HepG2 (cell line): ENCODE data around the gene KRTAP12-1. TPM values are rescaled to one million over a fixed set of nuclear protein-coding genes. Genes with fewer than 3 reads are reported as not detected.

ENCODE experiments used
- ATAC-seq: fragments of 200-7000 bp; cut with Tn5 transposase; 3 replicates; pipeline ENCODE4 v1.9.1; 2020; ENCODE audit warnings: mild to moderate bottlenecking, moderate library complexity
- BruUV-seq: library from RNA; stranded (reverse); fragments of 400-500 nt; replicated peaks from 2 replicates; lab custom pipeline; 2021; lab: Mats Ljungman, UMichigan
- CTCF ChIA-PET: fragments of 300-600 bp; formaldehyde crosslinking; extraction: SDS; loops from one replicate; lab custom pipeline; 2021; ENCODE audit warnings: low total read pairs, inconsistent platforms, low intra/inter-chr PET ratio; lab: Yijun Ruan, JAX
- POLR2A ChIA-PET: fragments of 350-600 bp; sonication (Branson Sonifier 250); formaldehyde crosslinking; loops from one replicate; lab custom pipeline; 2020; ENCODE audit warnings: antibody characterized with exemption, inconsistent platforms; lab: Yijun Ruan, JAX
- DNase-seq: peaks from one replicate; pipeline ENCODE4 v3.0.0-alpha.2; 2015; ENCODE audit warnings: low spot score
- FAIRE-seq: peaks from 3 replicates; lab custom pipeline; 2011; peaks lifted over from hg19 to GRCh38; lab: Jason Lieb, UNC
- H2AFZ ChIP-seq: one replicate; pipeline ENCODE4 v1.6.1; 2011; ENCODE audit warnings: low read length, inconsistent platforms
- H3K27ac ChIP-seq: fragments of 300-600 bp; 3 replicates; pipeline ENCODE4 v1.8.0; 2011; ENCODE audit warnings: mixed run types, mild to moderate bottlenecking, mixed read lengths, low read length, inconsistent platforms; ENCODE audit not compliant: insufficient read depth; ENCODE audit errors: extremely low read length
- H3K27me3 ChIP-seq, 2 experiments: fragments of 200-600 bp in 1 of 2; 2 replicates in 1 of 2; 3 replicates in 1 of 2; pipeline versions ENCODE4 v1.6.0 to v1.8.0; 2011; ENCODE audit warnings: low read length in 2 of 2, mild to moderate bottlenecking in 2 of 2, moderate library complexity in 2 of 2, inconsistent platforms in 1 of 2; ENCODE audit not compliant: insufficient read depth in 2 of 2, control insufficient read depth in 1 of 2
- H3K36me3 ChIP-seq, 2 experiments: fragments of 200-600 bp in 1 of 2; replicated peaks in 1 of 2; 2 replicates in 1 of 2; 3 replicates in 1 of 2; pipeline versions ENCODE4 v1.5.1 to v1.8.0; 2011; ENCODE audit warnings: low read length in 2 of 2, inconsistent platforms in 1 of 2; ENCODE audit not compliant: insufficient read depth in 2 of 2, control insufficient read depth in 1 of 2
- H3K4me1 ChIP-seq: 2 replicates; pipeline ENCODE4 v1.5.1; 2012; ENCODE audit warnings: low read length, inconsistent platforms; ENCODE audit not compliant: insufficient read depth
- H3K4me2 ChIP-seq: 2 replicates; pipeline ENCODE4 v1.6.0; 2011; ENCODE audit warnings: low read depth, low read length, inconsistent platforms
- H3K4me3 ChIP-seq, 3 experiments: fragments of 200-600 bp in 1 of 3; sonication (generic), shearing (Covaris generic) in 1 of 3; replicated peaks in 1 of 3; 2 replicates each; pipeline ENCODE4 v1.5.1; 2011 to 2016; ENCODE audit warnings: low read length in 3 of 3, inconsistent platforms in 2 of 3, low read depth in 2 of 3, mild to moderate bottlenecking in 2 of 3, control low read depth in 1 of 3, mixed read lengths in 1 of 3; ENCODE audit not compliant: insufficient read depth in 1 of 3
- H3K79me2 ChIP-seq: one replicate; pipeline ENCODE4 v1.6.1; 2011; ENCODE audit warnings: low read length, inconsistent platforms; ENCODE audit not compliant: insufficient read depth
- H3K9ac ChIP-seq: 2 replicates; pipeline ENCODE4 v1.6.0; 2011; ENCODE audit warnings: mild to moderate bottlenecking, low read depth, low read length, inconsistent platforms; ENCODE audit not compliant: insufficient read depth
- H3K9me3 ChIP-seq: 2 replicates; pipeline ENCODE4 v1.5.1; 2012; ENCODE audit warnings: mild to moderate bottlenecking, low read length
- H4K20me1 ChIP-seq: 2 replicates; pipeline ENCODE4 v1.6.0; 2011; ENCODE audit warnings: inconsistent platforms, mild to moderate bottlenecking, low read length, moderate library complexity; ENCODE audit not compliant: insufficient read depth
- ATF1 ChIP-seq: IDR thresholded peaks from 2 replicates; pipeline ENCODE4 v1.6.1; 2016; ENCODE audit warnings: mild to moderate bottlenecking, control low read depth
- NCOA5 ChIP-seq: sonication (generic); formaldehyde crosslinking; IDR thresholded peaks from 2 replicates; pipeline ENCODE4 v1.4.0; 2020; ENCODE audit warnings: missing genetic modification reagents
- TOPORS ChIP-seq: sonication (generic); formaldehyde crosslinking; IDR thresholded peaks from 2 replicates; pipeline ENCODE4 v1.8.0; 2023; ENCODE audit warnings: mild to moderate bottlenecking, missing genetic modification reagents
- ZNF260 ChIP-seq: sonication (generic); formaldehyde crosslinking; IDR thresholded peaks from 2 replicates; pipeline ENCODE4 v1.4.0; 2020; ENCODE audit warnings: missing genetic modification reagents, low read depth, mild to moderate bottlenecking, borderline replicate concordance
- WGBS: methylation state at CpG from one replicate; pipeline ENCODE4 v1.1.6; 2017; ENCODE audit warnings: low lambda C conversion rate; 5-methylcytosine and 5-hydroxymethylcytosine counted together
- in situ Hi-C: cut with HindIII; loops from 2 replicates; pipeline ENCODE4 v1.10.0; 2017; ENCODE audit warnings: low pct_unique_long_range_greater_than_20kb; ENCODE audit not compliant: extremely low pct_ligation_motif_present
- intact Hi-C: fragments of 100-400 bp; cut with micrococcal nuclease; formaldehyde crosslinking; loops from one replicate; pipeline ENCODE4 v1.10.0; 2022; ENCODE audit not compliant: unreplicated experiment
- polyA plus RNA-seq, 8 experiments: library from polyadenylated mRNA; depleted of rRNA in 3 of 8; stranded (reverse) in 7 of 8; unstranded in 1 of 8; fragments of >200 nt; fragmentation: Illumina TruSeq in 4 of 8; extraction: Trizol in 4 of 8; gene quantifications; 2 replicates each; pipeline versions ENCODE4 v1.2.1 to v1.2.3, GENCODE V29; 2011 to 2016; ENCODE audit warnings: low read depth in 4 of 8, missing spikeins in 1 of 8, mixed read lengths in 1 of 8; ENCODE audit not compliant: insufficient read depth in 1 of 8
- total RNA-seq, 5 experiments: library from RNA; depleted of rRNA; stranded (reverse); fragments of >200 nt; fragmentation: Illumina TruSeq; extraction: Trizol; gene quantifications; 2 replicates each; pipeline ENCODE4 v1.2.3, GENCODE V29; 2016; ENCODE audit warnings: low read depth in 1 of 5
- TF ChIP-seq, protein P1 (sequence below): sonication (generic); formaldehyde crosslinking; IDR thresholded peaks from 2 replicates; pipeline ENCODE4 v1.5.0; 2020; ENCODE audit warnings: mild to moderate bottlenecking, missing genetic modification reagents, borderline replicate concordance
- TF ChIP-seq, protein P2 (sequence below): sonication (generic); formaldehyde crosslinking; IDR thresholded peaks from 2 replicates; pipeline ENCODE4 v1.8.0; 2022; ENCODE audit warnings: low read depth, missing genetic modification reagents

The KRTAP12-1 gene
- total and polyA plus RNA-seq, 2 of the 13 experiments (the other 11 are each of a cell fraction or from before 2014, with no cell fraction given) = not detected

DNA sequence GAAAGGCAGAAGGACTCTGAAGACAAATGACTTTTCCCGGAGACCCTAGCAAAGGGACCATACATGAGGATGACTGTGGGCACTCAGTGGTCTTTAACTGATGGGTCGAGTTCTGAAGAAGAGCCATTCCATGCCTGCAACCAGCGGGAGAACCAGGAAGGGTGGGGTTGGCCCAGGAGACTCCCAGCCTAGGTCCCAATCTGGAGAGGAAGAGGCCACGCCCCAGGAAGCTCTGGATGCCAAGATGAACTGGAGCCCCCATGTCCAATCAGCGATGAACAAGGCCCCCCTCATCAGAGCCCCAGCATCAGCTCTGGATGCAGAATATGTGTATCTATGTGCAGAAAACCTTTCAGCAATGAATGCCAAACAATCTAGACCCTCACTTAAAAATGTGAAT is 41.2 kb downstream of the KRTAP12-1 start:
- Histone ChIP-seq H3K27ac (no peak overlapping the region), H3K79me2 (no peaks in the 10 kb centered on the region), H3K4me2 (no peak overlapping the region)
- in situ Hi-C loops = no loop called here
- no peak for ATAC-seq
- no peak for TF ChIP-seq ATF1 (CRISPR knock-in tag)
- TF ChIP-seq, protein P1, sequence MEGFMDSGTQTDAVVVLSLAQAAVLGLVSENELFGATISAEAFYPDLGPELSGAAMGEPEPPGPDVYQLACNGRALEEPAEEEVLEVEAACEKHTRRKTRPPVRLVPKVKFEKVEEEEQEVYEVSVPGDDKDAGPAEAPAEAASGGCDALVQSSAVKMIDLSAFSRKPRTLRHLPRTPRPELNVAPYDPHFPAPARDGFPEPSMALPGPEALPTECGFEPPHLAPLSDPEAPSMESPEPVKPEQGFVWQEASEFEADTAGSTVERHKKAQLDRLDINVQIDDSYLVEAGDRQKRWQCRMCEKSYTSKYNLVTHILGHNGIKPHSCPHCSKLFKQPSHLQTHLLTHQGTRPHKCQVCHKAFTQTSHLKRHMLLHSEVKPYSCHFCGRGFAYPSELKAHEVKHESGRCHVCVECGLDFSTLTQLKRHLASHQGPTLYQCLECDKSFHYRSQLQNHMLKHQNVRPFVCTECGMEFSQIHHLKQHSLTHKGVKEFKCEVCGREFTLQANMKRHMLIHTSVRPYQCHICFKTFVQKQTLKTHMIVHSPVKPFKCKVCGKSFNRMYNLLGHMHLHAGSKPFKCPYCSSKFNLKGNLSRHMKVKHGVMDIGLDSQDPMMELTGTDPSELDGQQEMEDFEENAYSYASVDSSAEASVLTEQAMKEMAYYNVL (CRISPR knock-in tag) = no peak
- no peak for TF ChIP-seq TOPORS (CRISPR knock-in tag)
- no peak for TF ChIP-seq NCOA5
- TF ChIP-seq ZNF260 (CRISPR knock-in tag) = no peak
- TF ChIP-seq, protein P2, sequence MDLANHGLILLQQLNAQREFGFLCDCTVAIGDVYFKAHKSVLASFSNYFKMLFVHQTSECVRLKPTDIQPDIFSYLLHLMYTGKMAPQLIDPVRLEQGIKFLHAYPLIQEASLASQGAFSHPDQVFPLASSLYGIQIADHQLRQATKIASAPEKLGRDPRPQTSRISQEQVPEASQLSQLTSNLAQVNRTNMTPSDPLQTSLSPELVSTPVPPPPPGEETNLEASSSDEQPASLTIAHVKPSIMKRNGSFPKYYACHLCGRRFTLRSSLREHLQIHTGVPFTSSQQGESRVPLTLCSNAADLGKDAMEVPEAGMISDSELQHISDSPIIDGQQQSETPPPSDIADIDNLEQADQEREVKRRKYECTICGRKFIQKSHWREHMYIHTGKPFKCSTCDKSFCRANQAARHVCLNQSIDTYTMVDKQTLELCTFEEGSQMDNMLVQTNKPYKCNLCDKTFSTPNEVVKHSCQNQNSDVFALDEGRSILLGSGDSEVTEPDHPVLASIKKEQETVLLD = no peak
- TF ChIP-seq, all 625 proteins: peak for 0
- FAIRE-seq = no peak
- CTCF ChIA-PET = no interaction called here
- no peaks in the 10 kb centered on the region for H3K36me3 ChIP-seq
- no peak for DNase-seq
- H3K4me3 ChIP-seq = no peak overlapping the region
- no peak overlapping the region for H3K9ac ChIP-seq
- BruUV-seq = no TSS peak
- POLR2A ChIA-PET = no interaction called here
- no peak overlapping the region for H2AFZ ChIP-seq
- H3K4me1 ChIP-seq = no peaks in the 10 kb centered on the region
- peaks cover 1 to 6% of the 10 kb centered on the region in 2 experiments; a peak in 2 of 5 replicates for H3K27me3 ChIP-seq
- intact Hi-C loops = no loop called here
- WGBS = 20% methylated on average over 2 of the region's 5 CpGs
- H3K9me3 ChIP-seq = peaks cover 22% of the 10 kb centered on the region
- no peaks in the 10 kb centered on the region for H4K20me1 ChIP-seq
